Gastroesophageal sphincter (tissue), 3 donors: Measurements from ENCODE around the gene TMEM30B.

ENCODE experiments used
- CTCF ChIP-seq, 4 experiments: fragments of 200-600 bp in 2 of 4; fragments of 450-650 bp in 2 of 4; sonication (generic) in 1 of 4; IDR thresholded peaks; one replicate each; pipeline ENCODE4 v1.5.1; 2017 to 2019; ENCODE audit warnings: antibody characterized with exemption in 4 of 4, mild to moderate bottlenecking in 2 of 4, moderate library complexity in 2 of 4
- EP300 ChIP-seq: sonication (generic); formaldehyde crosslinking; IDR thresholded peaks from one replicate; pipeline ENCODE4 v1.6.1; 2017; ENCODE audit warnings: antibody characterized with exemption, mild to moderate bottlenecking

- TF ChIP-seq CTCF (IDR thresholded peaks at IDR 0.05) = no peak
- no peak for TF ChIP-seq EP300
These were observed 24.2 kb downstream of the TMEM30B start for GRCh38 chr14:61256826-61257468.
